ENCODE results near the gene RTL1. TPM values are rescaled to one million over a fixed set of nuclear protein-coding genes. Genes with fewer than 3 reads are reported as not detected.

Gene RTL1
- total and polyA plus RNA-seq, 2 of the 8 experiments (the other 6 are each of a cell fraction or from before 2014, with no cell fraction given), result not detected

DNA sequence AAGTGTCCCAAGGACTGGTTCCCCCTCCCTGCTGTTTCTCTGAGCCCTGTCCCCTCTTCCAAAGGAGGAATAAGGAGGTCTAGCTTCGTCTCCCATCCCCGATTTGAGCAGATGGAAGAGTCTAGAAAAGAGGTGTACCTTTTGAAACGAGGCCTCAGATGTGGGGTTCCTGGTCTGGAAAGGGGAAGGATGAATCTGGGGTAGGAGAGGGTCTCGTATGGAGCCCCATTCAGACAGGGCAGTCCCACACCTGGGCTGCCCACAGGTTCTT, 64.3 kb downstream of the RTL1 start:
- Histone ChIP-seq H3K23ac (ENCODE audit: insufficient read length) (no peak overlapping the region), H3K9me3 (ENCODE audit: insufficient read depth in 2 of 2, low read depth in 1 of 2, low read length in 1 of 2) (no peaks in the 10 kb centered on the region), H2BK20ac (ENCODE audit: low read length) (peak overlapping the region; percentile 2; the same call in 1 of the 2 replicates), H4K8ac (ENCODE audit: extremely low read depth, insufficient read depth, low read length) (peak overlapping the region; percentile 83), H4K91ac (replicated peaks; ENCODE audit: insufficient read length, low read length) (peak overlapping the region; percentile 84), H3K4me2 (ENCODE audit: insufficient read depth in 1 of 2, low read depth in 2 of 2, low read length in 2 of 2) (no peak overlapping the region), H3K36me3 (ENCODE audit: control insufficient read depth in 2 of 4, insufficient read depth in 4 of 4, low read length in 3 of 4) (no peaks in the 10 kb centered on the region), H3K4ac (replicated peaks; ENCODE audit: insufficient read length, low read depth, low read length) (peak overlapping the region; percentile 16), H3K9ac (replicated peaks in 1 of 4; ENCODE audit: extremely low read depth in 1 of 4, low read depth in 3 of 4, low read length in 3 of 4) (0 out of 7 replicates have a peak overlapping the region, but pooled peaks of 1 of the 4 experiments have one; percentile 10), H2AFZ (ENCODE audit: low read length) (no peak overlapping the region), H2BK120ac (replicated peaks; ENCODE audit: low read depth, low read length) (no peak overlapping the region), H2BK12ac (ENCODE audit: low read depth, low read length) (peak overlapping the region; percentile 88), H3K27me3 (replicated peaks in 1 of 4; ENCODE audit: control insufficient read depth in 3 of 4, extremely low read depth in 1 of 4, insufficient read depth in 3 of 4, low read length in 3 of 4) (no peaks in the 10 kb centered on the region; a peak in 2 of 7 replicates), H4K20me1 (replicated peaks in 1 of 2; ENCODE audit: control insufficient read depth in 1 of 2, insufficient read depth in 2 of 2, low read length in 2 of 2) (no peaks in the 10 kb centered on the region), H2AK5ac (ENCODE audit: low read depth, low read length) (no peak overlapping the region), H2BK15ac (ENCODE audit: low read length) (no peak overlapping the region), H3K27ac (ENCODE audit: low read depth, low read length) (peak overlapping the region; percentile 40; the same call in 1 of the 2 replicates), H3K23me2 (ENCODE audit: low read depth, low read length) (no peaks in the 10 kb centered on the region), H3K56ac (replicated peaks; ENCODE audit: insufficient read length, low read depth, low read length) (no peak overlapping the region), H4K5ac (ENCODE audit: insufficient read length, low read depth, low read length) (no peak overlapping the region), H3K79me1 (ENCODE audit: low read depth, low read length) (no peaks in the 10 kb centered on the region), H3K4me1 (replicated peaks in 1 of 4; ENCODE audit: control insufficient read depth in 3 of 4, insufficient read depth in 4 of 4, low read length in 3 of 4) (peaks cover 0 to 33% (median 21%) of the 10 kb centered on the region in 4 experiments; a peak in 6 of 7 replicates), H2BK5ac (ENCODE audit: low read depth, low read length) (0 out of 2 replicates have a peak overlapping the region, but pooled peaks have one; percentile 2), H3K14ac (ENCODE audit: insufficient read length) (no peak overlapping the region), H3K18ac (ENCODE audit: extremely low read depth, low read length) (peak overlapping the region; percentile 65; the same call in 1 of the 2 replicates), H3K4me3 (ENCODE audit: extremely low read depth in 1 of 4, insufficient read depth in 2 of 4, low read depth in 3 of 4, low read length in 4 of 4) (no peak overlapping the region), H3K79me2 (ENCODE audit: control insufficient read depth in 1 of 2, insufficient read depth in 2 of 2, low read length in 2 of 2) (no peaks in the 10 kb centered on the region)
- POLR2A ChIA-PET (ENCODE audit: partially characterized antibody), result interaction anchor here (1.0 to 1.4 kb wide), 2 partner anchors 16 to 27 kb away, joined by 3 read pairs; no protein-coding TSS in a partner anchor
- CTCF ChIA-PET (ENCODE audit: partially characterized antibody), result interaction anchor here (1.3 to 2.4 kb wide), 4 partner anchors 9 to 110 kb away, joined by 4 to 11 read pairs (median 6); no protein-coding TSS in a partner anchor
- DNase-seq (ENCODE audit: low read depth in 1 of 2, low spot score in 2 of 2) (no peak), FAIRE-seq (no peak)
- 93% methylated on average over 4 of the region's 4 CpGs; no CpG with 5 or more reads in 1 of the 2 experiments for WGBS, 2 experiments (ENCODE audit: extremely low coverage in 1 of 2, insufficient coverage in 1 of 2, insufficient read length in 1 of 2, insufficient replicate concordance in 2 of 2, low coverage in 1 of 2, low lambda C conversion rate in 2 of 2, missing lambda C conversion rate in 1 of 2)
- TF ChIP-seq BACH1 (IDR thresholded peaks at IDR 0.05; ENCODE audit: low read length), result no peak
- TF ChIP-seq KDM5A (IDR thresholded peaks at IDR 0.05; ENCODE audit: low read length), result no peak
- TF ChIP-seq SAP30 (IDR thresholded peaks at IDR 0.05; ENCODE audit: insufficient read depth, insufficient replicate concordance, low read length), result no peak
- no peak for TF ChIP-seq CBX8 (IDR thresholded peaks at IDR 0.05; ENCODE audit: borderline replicate concordance, low read depth, low read length)

All from H1 (cell line).